Measurements from ENCODE around the gene NPFFR1.
"Not testable (repeated sequence)": the region's sequence is repeated elsewhere in the genome, so short reads cannot be mapped to it uniquely, and the experiment has no call there.

- TF ChIP-seq POLR2AphosphoS5 (IDR thresholded peaks at IDR 0.05; ENCODE audit: insufficient read depth in 1 of 2, low read depth in 1 of 2); POLR2A (IDR thresholded peaks at IDR 0.05): not testable (repeated sequence)
Observed at GRCh38 chr10:70239986-70240385, 43.8 kb downstream of the NPFFR1 start.
